Stimulated activated CD4-positive, alpha-beta T cell treated with anti-CD3 and anti-CD28 coated beads, Interleukin-1b, Interleukin-23, amount 100 ng/mL, for 48 hours (primary cell): Measurements from ENCODE around the gene ZNF304.

Experiments used
- DNase-seq: peaks from one replicate; pipeline ENCODE4 v3.0.0-alpha.2; 2020

The ZNF304 gene

DNA sequence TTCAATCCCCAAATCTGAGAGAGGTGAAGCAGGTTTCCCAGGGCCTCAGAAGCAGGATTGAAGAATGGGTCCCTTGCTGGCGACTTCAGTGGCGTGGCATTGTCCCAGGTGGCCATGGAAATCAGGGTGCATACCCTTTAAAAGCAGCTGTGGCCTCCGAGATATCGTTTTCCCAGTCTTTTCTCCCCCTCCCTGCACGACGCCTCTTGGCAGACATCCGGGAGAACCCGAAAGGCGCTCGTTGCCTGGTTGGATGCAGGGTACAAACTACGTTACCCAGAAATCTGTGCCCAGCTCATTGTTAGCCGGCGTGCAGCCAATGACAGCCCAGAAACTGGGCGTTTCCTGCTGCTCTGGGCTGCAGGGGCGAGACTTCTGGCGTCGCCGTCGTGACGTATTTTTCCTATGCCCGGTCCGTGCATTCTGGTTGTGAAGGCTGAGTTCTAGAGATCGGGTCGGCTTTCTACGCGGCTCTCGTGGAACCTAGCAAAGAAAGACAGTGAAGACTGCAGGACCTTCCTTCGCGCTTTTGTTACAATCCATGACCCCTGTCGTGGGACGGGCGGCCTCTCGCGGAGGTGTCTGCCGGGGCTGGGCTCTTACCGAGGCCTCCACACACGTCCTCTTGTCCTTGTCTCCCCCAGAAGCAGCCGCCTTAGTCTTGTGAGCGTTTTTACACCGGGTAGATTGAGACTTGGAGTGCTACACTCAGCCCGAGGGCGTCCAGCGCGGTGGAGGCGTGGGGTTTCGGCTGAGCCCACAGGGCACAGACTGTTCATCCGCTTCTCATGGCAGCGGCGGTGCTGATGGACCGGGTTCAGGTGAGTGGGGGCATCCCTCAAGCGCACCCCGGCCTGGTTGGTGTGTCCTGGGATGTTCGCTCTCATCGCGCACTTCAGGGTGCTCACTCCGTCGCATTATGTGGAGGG, at the start of gene ZNF304:
Gene ZNF304, plus strand, starts transcription at position 395 of the 929 bp plus-strand sequence. Its CDS starts 394 bp downstream, at position 789.
- DNase-seq: peak; percentile 87

DNA sequence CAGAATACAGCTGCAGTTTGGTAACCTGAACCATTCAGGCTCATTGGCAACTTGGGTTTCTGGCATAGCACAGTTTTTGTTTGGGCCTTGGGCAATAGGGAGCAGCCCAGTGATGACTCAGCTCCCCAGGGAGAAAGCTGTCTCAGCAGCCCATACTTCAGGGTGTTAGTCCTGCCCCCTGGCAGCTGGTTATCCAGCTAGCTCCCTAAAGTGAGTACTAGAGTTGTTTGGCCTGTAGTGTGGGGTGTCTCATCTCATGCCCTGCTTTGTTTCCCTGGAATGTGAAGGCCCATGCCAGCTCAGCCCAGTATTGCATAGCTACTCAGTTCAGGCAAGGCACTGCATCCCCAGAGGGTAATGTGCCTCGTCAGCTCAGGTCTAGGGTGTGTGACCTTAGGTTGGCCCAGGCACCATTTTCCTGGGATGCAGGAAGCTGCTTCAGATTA, 49.0 kb upstream of the ZNF304 start:
- no peak for DNase-seq

DNA sequence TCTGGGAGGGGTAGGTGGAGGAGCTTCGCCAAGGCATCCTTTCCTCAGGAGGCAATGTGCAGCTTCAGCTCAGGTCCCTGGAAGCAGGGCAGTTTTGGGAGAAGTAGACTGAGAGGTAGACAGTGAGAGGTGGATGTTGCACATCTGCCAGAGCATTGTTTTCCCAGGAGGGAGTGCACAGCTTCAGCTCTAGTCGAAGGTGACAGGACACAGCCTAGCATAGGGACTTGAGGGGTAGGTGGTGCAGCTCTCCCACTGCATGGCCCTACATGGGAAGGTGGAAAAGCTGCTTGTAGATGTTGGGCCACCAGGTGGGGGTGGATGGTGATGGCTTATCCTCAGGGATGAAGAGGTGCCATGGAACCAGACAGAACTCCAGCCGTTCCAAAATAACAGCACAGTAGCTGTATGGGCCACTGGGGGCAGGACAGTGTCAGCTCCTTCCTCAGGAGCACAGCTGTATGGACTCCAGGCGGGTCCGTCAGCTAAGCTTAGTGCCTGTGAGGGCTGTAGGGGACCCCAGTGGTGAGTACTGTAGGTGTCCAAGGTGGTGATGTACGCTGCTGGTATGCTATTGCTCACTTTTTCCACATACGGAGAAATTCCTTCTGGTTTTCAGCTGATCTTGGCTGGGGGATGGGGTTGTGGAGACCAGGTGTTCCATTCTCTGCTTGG, 48.2 kb upstream of the ZNF304 start:
- DNase-seq: no peak

DNA sequence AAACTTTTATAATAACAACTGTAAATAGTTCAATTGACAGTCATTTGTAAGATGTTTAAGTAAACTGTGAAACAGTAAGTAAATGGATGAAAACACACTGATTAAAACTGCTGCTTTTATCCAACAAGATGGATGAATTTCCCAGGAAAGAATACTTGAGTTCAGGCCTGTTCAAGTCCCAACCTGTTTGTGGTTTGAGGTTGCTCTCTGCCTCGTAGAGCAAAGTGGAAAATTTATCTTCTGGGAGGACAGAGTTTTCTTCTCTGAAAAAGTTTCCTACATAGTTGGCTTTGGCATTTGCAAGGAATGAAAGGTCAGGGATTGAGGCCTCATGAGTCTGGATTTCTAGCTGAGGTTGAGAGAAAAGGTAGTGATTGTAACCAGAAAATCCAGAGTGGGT, 46.0 kb upstream of the ZNF304 start:
- no peak for DNase-seq

DNA sequence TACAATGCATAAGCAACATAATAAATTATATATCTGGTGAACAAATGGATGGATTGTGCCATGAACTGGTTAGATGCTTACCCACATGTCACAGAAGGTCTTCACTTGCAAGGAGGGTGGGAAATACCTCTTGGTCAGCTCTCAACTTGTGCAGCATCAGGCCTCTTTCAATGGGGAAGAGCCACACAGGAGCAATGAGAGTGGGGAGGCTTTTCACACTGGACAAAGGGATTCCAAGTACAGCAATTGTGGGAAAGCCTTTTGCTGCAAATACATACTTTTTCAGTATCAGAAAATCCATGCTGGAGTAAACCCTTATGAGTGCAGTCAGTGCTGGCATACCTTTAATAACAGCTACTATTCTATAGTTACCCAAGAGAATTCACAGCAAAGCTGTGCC, 42.6 kb upstream of the ZNF304 start:
- no peak for DNase-seq

DNA sequence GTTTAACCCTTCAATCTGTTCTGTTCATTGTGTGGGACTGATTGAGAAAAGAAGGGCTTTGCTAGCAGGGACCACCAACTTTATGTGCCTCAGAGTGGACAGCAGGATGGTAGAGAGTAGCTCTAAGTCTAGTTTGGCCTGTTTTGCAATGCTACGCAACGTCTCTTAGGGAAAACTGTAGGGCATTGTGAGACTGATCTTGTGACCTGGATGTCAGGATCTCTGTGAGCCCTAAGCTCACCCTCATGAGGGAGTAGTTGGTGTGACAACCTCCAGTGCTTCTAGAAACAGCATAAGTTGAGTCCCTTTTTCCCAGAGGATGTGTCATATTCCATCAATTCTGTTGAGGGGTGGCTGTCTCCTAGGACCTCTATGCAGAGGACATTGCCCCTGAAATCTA, 40.3 kb upstream of the ZNF304 start:
- no peak for DNase-seq

DNA sequence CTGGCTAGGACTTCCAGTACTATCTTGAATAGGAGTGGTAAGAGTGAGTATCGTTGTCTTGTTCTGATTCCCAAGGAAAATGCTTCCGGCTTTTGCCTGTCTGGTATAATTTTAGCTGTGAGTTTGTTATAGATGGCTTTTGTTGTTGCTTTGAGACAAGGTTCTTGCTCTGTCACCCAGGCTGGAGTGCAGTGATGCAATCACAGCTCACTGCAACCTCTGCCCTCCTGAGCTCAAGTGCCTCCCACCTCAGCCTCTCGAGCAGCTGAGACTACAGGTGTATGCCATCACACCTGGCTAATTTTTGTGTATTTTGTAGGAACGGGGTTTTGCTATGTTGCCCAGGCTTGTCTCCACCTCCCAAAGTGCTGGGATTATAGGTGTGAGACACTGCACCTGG, 36.9 kb upstream of the ZNF304 start:
- no peak for DNase-seq

DNA sequence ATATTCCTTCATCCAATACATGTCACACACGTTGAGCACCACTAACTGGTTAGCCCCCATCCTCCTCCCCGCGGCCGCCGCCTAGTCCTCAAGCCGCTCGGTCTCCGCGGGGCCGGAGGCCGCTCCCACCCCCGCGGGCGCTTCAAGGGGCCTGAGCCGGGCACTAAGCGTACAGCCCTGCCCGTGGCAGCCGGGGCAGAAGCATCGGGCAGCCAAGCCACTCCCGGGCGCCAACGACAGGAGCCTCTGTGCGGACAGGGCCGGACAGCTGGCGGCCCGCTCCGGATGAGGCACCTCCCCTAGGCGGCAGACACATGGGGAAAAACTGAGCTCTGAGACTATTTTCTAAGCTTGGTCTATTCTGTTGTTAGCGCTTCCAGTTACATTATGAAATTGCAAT, 33.6 kb upstream of the ZNF304 start:
- no peak for DNase-seq

DNA sequence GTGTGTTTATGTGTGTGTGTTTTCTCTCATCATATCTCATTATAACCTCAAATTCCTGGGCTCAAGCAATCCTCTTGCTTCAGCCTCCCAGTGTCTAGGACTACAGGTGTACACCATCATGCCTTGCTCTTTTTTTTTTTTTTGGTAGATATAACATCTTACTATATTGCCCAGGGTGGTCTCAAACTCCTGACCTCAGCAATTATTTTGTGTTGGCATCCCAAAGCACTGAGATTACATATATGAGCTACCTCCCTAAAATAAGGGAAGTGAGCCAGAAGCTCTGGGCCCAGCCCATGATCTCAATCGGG, 31.2 kb upstream of the ZNF304 start:
- DNase-seq: no peak

DNA sequence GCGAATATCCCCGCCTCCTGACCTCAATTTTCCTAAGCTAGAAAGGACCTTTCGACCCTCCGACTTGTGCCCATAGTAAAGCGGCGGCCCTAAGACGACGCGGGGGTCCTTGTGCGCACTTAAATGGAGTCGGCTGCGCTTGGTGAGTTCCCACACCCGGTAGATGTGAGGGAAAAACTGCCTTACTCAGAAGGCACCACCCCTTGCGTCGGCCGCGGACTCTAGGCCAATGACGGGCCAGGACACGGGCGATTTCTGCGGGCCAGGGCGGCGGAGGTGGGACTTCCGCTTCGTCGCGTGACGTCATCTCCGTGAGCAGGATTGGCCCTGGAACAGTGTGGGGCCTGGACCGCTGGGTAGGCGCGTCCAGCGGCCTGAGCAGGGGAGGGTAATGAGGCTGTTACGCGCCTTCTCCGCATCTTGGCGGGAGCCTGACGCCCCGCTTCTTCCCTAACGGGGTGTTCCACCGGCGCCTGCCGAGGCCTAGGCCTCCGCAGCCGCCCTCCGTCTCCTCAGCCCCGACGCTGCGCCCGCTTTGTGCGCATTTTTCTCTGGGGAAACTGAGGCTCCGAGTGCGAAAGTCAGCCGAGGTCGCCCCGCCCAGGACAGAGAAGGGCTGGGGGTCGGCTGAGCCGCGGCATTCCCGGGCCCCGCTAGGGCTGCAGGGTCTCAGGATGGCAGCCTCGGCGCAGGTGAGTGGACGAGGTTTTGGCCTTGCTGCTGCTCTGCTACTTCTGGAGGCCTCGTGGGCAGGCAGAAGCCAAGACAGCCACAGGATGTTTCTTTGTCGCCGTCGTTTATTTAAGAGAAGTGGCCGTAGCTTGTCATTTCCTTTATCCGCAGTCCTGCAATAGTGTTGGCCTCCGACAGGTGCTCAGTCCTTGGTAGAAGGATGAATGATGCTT, 30.6 kb upstream of the ZNF304 start, which contains the start of gene ZNF543:
Gene ZNF543, plus strand, starts transcription at position 293 of the 905 bp plus-strand sequence. Its CDS starts 382 bp downstream, at position 675.
- peak; percentile 93 for DNase-seq

DNA sequence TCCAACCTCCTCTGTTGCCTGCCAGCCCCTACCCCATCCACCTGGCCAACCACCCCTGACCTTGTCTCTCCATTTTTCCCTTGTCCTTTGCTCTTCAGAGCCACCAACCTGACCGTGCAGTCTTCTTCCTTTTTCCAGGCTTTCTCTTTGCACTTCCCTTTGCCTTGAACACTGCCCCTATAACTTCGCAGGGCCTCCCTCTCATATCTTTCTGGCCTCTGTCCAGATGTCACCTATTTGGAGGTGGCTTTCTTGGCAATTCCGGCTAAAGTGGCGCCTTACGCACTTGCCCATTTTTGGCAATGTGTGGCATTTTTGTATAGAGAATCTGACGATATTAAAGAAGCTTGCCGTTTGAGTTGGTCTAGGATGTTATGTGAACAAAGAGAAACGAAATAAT, 30.0 kb upstream of the ZNF304 start:
- no peak for DNase-seq

DNA sequence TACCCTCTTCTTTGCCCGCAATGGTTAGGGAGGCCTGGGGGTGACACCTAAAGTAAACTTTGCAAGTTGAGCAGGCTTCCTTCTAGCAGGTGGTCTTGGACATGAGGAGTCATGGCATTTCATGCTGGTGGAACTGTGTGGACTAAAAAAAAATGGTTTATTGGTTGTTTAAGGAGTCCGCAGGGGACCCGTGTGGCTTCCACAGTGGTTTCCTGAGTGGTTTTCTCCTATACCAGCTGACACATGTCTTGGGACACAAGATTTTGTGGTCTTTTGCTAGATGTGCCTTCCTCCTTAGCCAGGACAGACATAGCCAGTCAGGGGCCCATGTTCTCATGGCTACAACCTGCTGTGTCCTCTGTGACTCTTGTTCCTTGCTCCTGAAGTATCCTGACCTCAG, 29.3 kb upstream of the ZNF304 start:
- no peak for DNase-seq

DNA sequence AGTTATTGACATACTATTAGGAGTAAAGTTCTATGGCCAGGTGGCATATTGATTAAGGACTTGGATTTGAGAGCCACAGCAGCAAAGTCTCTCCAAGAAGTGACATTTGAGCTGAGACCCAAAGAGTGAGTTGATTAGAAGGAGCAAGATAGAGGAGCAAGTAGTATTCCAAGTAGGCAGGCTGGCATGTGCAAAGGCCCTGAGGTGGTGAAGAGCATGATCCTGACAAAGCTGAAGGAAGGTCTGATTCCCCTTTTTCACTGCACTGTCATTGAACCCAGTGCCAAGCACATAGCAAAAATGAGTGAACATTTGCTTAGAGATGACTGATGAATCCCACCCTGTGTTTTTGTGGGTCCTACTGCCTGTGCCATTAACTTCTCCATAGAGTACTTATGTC, 26.1 kb upstream of the ZNF304 start:
- no peak for DNase-seq

DNA sequence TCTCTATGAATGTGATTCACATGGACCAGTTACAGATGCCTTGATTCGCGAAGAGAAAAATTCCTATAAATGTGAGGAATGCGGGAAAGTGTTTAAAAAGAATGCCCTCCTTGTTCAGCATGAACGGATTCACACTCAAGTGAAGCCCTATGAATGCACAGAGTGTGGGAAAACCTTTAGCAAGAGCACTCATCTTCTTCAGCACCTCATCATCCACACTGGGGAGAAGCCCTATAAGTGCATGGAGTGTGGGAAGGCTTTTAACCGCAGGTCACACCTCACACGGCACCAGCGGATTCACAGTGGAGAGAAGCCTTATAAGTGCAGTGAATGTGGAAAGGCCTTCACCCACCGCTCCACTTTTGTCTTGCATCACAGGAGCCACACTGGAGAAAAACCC, 23.1 kb upstream of the ZNF304 start:
- DNase-seq: no peak

DNA sequence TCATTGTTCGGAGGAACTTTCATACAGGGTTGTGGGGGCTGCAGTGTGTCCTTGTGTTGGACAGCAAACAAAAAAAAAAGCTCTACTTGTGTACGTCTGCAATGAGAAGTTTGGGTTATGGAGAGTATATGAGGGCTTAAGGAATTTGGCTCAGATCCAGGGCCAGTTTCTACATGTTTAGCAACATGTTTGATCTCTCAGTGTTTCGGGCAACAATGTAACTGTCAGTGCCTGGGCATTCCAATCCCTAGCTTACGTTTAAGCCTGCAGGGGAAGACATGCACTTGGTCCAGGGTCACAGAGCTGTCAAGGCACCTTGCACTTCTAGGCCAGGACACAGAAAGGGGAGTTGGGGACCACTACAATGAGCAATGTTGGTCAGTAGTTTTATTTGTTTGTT, 16.9 kb upstream of the ZNF304 start:
- DNase-seq: no peak

DNA sequence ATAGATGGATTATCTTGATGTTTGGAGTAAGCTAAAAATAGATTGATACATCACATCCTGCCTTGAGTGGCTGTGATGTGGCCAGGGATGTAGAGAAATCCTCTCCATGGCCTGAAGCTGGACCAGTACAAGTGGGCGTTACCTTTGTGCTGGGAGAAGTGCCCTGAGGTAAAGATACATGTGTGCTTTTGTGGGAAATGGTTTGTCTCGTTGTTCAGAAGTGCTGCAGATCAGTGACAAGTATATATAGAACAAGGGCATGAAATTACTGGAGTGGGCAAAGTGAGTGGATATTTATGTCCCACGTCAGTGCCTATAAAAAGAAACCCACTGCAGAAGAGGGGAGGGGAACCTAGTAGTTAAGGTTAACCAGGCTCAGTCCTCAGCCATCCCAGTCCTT, 12.2 kb upstream of the ZNF304 start:
- DNase-seq: no peak

DNA sequence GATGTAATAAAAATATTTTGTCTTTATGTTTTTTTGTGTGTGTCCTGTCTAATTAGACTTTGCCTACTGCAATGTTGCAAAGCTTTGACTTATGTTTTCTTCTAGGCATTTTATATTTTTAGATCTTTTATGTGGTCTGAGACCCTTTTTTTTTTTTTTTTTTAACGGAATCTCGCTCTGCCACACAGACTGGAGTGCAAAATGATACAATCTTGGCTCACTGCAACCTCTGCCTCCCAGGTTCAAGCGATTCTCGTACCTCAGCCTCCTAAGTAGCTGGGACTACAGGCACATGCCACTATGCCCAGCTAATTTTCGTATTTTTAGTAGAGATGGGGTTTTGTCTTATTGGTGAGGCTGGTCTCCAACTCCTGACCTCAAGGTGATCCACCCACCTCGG, 8.5 kb upstream of the ZNF304 start:
- DNase-seq: no peak

DNA sequence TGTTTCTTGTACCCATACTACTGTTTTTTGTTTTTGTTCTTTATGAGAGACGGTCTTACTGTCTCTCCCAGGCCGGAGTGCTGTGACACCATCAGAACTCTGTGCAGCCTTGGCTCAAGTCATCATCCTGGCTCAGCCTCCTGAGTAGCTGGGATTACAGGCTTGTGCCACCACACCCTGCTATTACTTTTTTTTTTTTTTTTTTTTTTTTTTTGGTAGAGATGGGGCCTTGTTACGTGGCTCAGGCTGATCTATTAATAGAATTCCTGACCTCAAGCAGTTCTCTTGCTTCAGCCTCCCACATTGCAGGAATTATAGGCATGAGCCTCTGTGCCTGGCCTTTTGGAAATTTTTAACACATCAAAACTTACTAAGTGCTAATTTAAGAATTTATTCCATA, 2.9 kb upstream of the ZNF304 start:
- DNase-seq: no peak

DNA sequence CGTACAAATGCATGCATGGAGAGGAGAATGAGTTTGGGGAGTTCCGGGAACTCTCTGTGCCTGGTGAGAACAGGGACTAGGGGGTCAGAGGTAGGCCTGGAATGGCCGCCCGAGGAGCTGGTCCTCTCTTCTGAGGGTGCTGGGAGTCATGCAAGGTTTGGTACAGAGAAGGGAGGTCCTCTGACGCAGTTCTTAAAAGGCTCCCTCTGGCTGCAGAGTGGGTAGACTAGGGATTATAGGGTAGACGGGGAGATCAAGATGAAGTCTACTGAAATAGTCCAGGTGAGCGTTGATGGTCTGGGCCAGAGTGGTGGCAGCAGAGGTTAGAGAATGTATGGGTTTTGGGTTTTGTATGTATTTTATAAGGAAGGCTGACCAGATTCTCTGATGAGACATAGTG, 796 bp downstream of the ZNF304 start:
- DNase-seq: no peak

DNA sequence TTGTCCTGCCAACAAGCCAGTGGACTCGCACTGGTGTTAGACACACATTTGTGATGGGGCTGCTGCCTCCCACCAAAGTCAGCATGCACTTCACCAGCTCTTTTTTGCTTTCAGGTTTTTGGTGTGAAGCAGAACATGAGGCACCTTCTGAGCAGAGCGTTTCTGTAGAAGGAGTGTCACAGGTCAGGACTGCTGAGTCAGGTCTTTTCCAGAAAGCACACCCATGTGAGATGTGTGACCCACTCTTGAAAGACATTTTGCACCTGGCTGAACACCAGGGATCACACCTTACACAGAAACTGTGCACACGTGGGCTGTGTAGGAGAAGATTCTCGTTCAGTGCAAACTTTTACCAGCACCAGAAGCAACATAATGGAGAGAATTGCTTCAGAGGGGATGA, 4.8 kb downstream of the ZNF304 start:
- DNase-seq: no peak

DNA sequence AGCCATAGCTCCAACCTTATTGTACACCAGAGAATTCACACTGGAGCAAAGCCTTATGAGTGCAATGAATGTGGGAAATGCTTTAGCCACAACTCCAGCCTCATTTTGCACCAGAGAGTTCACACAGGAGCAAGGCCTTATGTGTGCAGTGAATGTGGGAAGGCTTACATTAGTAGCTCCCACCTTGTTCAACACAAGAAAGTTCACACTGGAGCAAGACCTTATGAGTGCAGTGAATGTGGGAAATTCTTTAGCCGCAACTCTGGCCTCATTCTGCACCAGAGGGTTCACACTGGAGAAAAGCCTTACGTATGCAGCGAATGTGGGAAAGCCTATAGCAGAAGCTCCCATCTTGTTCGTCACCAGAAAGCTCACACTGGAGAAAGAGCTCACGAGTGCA, 6.3 kb downstream of the ZNF304 start:
- no peak for DNase-seq

DNA sequence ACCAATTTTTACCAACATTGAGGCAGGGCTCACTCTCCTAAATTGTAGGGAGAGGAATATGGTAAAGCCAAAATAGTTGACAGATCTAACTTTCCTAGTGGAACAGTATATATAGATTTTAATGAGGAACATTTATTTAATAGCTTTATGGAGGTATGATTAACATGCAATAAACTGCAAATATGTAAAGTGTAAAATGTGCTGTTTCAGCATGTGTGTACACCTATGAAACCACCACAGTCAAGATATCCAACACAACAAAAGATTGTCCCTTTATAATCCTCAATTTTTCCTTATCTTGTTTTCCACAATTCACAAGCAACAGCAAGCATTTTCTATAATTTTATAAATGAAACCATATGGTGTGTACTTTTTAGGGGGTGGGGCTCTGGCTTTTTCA, 8.2 kb downstream of the ZNF304 start:
- no peak for DNase-seq

DNA sequence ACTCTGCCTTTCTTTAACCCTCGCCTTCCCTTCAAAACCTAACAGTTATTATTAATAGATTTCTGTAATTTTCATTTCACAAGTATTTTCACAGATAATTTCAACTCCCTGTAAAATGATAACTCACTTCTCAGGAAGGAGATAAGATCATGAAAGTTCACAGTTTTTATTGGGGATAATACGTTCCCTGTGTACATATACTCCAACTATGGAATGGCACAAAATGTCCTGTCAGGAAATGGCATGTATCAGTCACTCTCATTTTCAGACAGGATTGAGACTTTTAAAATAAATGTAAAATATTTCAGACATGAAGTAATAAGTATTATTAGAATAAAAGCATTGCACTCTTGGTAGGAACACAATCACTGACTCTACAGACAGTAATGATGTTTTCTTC, 11.3 kb downstream of the ZNF304 start:
- DNase-seq: no peak
